ENCODE data around the gene CAPN9.

CAPN9 gene

GRCh38 chr1:230725256-230726012 lies 21.8 kb upstream of the CAPN9 start:
- no peak overlapping the region for H3K4me3 ChIP-seq (ENCODE audit: low read depth, low read length)
- no peak for TF ChIP-seq CTCF (IDR thresholded peaks at IDR 0.05; ENCODE audit: insufficient read depth, low read depth, low read length, missing control alignments)
- DNase-seq (ENCODE audit: low read depth), result no peak

GRCh38 chr1:230728710-230729392 lies 18.3 kb upstream of the CAPN9 start:
- no peak for DNase-seq (ENCODE audit: low read depth)
- no peak overlapping the region for H3K4me3 ChIP-seq (ENCODE audit: low read depth, low read length)
- TF ChIP-seq CTCF (IDR thresholded peaks at IDR 0.05; ENCODE audit: insufficient read depth, low read depth, low read length, missing control alignments), result no peak

GRCh38 chr1:230730977-230731376 lies 16.2 kb upstream of the CAPN9 start:
- no peak overlapping the region for H3K4me3 ChIP-seq (ENCODE audit: low read depth, low read length)
- DNase-seq (ENCODE audit: low read depth), result no peak
- TF ChIP-seq CTCF (IDR thresholded peaks at IDR 0.05; ENCODE audit: insufficient read depth, low read depth, low read length, missing control alignments), result no peak

- no peak overlapping the region for H3K4me3 ChIP-seq (ENCODE audit: low read depth, low read length)
- DNase-seq (ENCODE audit: low read depth), result no peak
- TF ChIP-seq CTCF (IDR thresholded peaks at IDR 0.05; ENCODE audit: insufficient read depth, low read depth, low read length, missing control alignments), result no peak
Measured at GRCh38 chr1:230735447-230735846, 11.7 kb upstream of the CAPN9 start.

- no peak for DNase-seq (ENCODE audit: low read depth)
- no peak for TF ChIP-seq CTCF (IDR thresholded peaks at IDR 0.05; ENCODE audit: insufficient read depth, low read depth, low read length, missing control alignments)
- H3K4me3 ChIP-seq (ENCODE audit: low read depth, low read length), result no peak overlapping the region
Measured at GRCh38 chr1:230737622-230738262, 9.4 kb upstream of the CAPN9 start.

GRCh38 chr1:230739564-230740290 lies 7.5 kb upstream of the CAPN9 start:
- DNase-seq (ENCODE audit: low read depth), result no peak
- H3K4me3 ChIP-seq (ENCODE audit: low read depth, low read length), result no peak overlapping the region
- no peak for TF ChIP-seq CTCF (IDR thresholded peaks at IDR 0.05; ENCODE audit: insufficient read depth, low read depth, low read length, missing control alignments)

Measured in GM12865 (cell line).